Measurements from ENCODE around the gene RTP5.
A peak's percentile ranks its signal among the peaks of the same experiment; 100 is the strongest.

RTP5 gene

GRCh38 chr2:241843321-241844065 is 26.0 kb upstream of the RTP5 start:
- DNase-seq (ENCODE audit: low read depth in 2 of 2, low spot score in 1 of 2), result no peak

GRCh38 chr2:241844066-241844728 is 25.3 kb upstream of the RTP5 start:
- DNase-seq (ENCODE audit: low read depth in 2 of 2, low spot score in 1 of 2), result peak; percentile 50 to 76

GRCh38 chr2:241844831-241845578 is 24.5 kb upstream of the RTP5 start:
- DNase-seq (ENCODE audit: low read depth in 2 of 2, low spot score in 1 of 2), result no peak

DNA sequence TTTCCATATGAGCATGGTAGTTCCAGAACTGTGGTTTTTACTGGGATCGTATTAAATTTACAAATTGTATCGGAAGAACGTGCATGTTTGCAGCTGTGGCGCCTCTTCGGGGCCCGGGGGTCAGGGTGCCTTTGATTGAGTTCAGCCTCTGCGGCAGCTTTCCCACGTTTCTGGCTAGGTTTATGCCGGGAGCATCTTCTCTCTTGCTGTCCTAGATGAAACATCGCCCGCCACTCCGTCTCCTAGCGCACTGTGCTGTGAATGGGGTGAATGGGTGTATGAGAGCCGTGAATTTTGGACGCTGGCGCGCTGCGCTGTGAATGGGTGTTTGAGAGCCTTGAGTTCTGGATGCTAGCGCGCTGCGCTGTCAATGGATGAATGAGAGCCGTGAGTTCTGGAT is 23.1 kb upstream of the RTP5 start:
- DNase-seq (ENCODE audit: low read depth in 2 of 2, low spot score in 1 of 2), result no peak

GRCh38 chr2:241848761-241849615 is 20.5 kb upstream of the RTP5 start:
- DNase-seq (ENCODE audit: low read depth in 2 of 2, low spot score in 1 of 2), result no peak

- DNase-seq (ENCODE audit: low read depth in 2 of 2, low spot score in 1 of 2), result no peak
Measured at GRCh38 chr2:241849616-241850543, 19.6 kb upstream of the RTP5 start.

GRCh38 chr2:241850544-241851324 is 18.8 kb upstream of the RTP5 start:
- DNase-seq (ENCODE audit: low read depth in 2 of 2, low spot score in 1 of 2), result no peak

DNA sequence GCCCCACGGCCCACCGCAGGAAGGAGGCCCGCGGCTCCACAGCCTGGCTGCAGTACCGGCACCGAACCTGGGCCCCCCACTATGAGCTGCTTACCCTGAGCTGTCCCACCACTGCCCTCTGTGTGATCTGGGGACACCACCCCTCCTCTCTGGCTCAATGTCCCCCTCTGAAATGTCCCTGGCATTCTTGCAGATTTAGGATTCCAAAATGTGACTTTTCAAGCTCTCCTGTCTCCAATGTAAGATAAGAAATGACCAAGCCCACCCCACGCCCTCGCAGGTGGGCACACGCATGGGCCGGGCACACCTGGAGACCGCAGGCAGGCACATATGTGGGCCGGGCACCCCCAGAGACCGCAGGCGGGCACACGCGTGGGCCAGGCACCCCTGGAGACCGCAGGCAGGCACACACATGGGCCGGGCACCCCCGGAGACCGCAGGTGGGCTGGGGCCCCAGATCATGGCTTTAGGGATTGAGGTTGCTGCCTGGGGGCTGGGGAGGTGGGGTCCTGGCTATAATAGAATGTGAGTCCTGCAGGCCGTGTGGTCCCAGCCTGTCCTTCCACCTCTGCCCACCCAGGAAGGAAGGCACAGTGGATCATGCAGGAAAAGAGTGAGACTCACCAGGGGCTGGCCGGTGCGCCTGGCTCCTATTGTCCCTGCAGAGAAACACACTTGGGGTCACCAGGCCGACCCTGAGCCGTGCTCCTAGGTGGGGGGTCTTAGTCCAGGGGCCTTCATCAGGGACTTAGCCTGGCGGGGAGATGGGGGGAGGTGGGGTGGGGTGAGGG is 18.0 kb upstream of the RTP5 start:
- DNase-seq (ENCODE audit: low read depth in 2 of 2, low spot score in 1 of 2), result no peak

GRCh38 chr2:241852116-241852980 is 17.2 kb upstream of the RTP5 start:
- no peak for DNase-seq (ENCODE audit: low read depth in 2 of 2, low spot score in 1 of 2)

- DNase-seq (ENCODE audit: low read depth in 2 of 2, low spot score in 1 of 2), result no peak
Measured at GRCh38 chr2:241852981-241853631, 16.4 kb upstream of the RTP5 start.

DNA sequence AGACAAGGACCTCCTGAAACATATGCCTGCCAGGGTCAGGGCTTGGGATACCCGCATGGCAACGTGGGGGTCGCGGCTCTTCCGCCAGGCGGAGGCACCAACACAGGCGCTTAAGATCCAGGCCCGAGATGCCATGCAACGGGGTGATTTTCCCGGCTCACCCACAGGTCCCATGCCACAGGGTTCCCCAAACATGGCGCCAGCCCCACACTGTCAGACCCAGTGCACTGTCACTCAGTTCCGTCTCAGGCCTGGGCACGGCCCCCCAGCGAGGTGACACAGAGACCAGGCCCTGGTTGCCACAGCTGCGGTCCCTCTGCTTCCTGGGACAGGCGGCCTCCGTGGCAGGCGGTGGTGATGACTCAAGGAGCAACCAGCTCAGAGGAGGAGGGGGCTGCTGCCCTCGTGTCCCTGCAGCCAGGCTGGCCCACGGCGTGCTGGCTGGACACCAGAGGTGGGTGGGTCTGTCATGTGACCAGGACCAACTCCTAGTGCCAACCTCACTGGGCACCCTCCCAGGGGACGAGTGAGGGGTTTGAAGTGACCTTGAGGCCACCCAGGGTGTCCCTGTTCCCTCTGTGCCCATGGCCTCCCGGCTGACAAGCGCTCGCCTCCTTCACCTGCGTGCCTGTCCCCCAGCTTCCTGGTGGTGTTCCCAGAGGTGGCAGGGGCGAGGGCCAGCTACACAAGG is 15.7 kb upstream of the RTP5 start:
- DNase-seq (ENCODE audit: low read depth in 2 of 2, low spot score in 1 of 2), result no peak

DNA sequence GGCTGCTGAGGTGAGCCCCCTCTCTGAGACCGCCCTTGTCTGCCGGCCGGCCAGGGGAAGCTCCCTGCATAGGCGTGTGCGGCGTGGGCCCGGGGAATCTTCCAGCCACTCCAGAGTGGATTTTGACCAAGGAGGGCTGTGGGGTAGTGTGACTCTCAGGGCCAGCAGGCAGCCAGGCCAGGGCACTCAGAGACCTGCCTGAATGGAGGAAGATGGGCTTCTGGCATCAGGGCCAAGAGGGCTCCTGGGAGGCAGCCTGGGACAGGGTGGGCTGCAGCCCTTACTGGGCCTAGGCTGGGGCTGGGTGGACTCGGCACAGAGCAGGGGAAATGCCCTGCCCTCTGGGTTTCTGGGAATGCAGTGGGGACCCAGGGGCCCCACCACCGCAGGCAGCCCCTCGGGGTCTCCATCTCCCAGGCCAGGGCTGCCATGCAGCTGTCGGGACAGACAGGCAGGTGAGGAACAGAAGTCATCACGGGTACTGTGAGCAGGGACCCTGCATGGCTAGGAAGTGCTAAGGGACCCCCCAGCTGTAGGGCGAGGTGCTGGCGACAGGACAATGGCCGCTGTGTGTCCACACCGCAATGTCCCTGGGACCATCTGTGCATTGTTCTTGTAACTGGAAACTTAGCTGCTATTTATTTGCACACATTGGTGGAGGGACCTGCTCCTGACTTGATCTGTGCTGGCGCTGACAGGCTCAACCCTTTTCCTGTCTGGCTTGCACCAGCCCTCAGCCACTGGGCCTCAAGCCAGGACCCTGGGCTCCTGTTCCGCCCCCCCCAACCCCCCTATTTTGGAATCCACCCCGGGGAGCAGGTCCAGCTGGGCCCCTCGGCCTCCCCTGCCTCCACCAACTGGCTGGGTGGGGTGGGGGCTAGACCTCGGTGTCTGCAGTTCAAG is 14.9 kb upstream of the RTP5 start:
- no peak for DNase-seq (ENCODE audit: low read depth in 2 of 2, low spot score in 1 of 2)

DNA sequence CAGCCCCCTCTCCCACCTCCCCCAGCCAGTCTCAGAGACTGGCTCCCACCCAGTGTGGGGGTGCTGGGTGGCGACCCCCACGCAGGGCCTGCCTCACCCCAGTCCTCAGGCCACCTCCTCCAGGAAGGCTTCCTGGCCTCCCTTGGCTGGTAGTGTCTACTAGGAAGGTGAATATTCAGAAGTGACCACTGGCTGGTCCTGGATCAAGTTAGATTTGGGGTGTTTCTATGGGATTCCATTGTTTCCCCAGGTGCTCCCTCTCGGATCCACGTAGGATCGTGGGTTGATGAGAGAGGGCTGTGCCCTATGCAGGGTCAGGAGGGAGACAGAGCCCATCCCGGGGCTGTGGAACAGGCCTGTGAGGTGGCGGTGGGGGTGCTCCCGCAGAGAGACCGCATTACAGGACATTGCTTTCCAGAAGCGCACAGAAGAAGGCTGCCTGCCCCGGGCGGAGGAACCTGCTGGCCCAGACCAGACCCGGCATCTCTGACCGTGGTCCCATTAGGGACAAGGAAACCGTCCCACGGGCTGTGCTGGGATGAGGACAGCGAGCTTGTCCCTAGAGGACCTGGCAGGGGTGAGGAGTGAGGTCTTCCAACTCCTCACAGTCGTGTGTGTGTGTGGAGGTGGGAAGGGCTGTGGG is 14.2 kb upstream of the RTP5 start:
- DNase-seq (ENCODE audit: low read depth in 2 of 2, low spot score in 1 of 2), result no peak

DNA sequence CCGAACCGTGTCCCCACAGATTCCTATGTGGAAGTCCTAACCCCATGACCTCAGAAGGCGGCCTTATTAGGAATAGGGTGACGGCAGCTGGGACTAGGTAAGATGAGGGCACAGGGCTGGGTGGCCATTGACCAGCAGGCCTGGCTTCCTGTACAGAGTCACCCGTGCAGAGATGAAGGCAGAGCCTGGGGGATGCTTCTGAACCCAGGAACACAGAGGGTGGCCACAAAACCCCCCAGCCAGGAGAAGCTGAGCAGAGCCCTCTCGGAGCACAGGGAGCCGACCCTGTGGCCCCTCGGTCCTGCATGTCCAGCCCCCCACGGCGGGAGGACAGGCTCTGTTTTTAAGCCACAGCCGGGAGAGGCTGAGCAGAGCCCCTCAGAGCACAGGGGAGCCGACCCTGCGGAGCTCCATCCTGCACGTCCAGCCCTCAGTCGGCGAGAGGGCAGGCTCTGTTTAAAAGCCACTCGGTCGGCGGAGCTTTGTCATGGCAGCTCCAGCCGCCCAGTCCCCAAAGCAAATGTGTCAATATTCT is 13.6 kb upstream of the RTP5 start:
- DNase-seq (ENCODE audit: low read depth in 2 of 2, low spot score in 1 of 2), result no peak

DNA sequence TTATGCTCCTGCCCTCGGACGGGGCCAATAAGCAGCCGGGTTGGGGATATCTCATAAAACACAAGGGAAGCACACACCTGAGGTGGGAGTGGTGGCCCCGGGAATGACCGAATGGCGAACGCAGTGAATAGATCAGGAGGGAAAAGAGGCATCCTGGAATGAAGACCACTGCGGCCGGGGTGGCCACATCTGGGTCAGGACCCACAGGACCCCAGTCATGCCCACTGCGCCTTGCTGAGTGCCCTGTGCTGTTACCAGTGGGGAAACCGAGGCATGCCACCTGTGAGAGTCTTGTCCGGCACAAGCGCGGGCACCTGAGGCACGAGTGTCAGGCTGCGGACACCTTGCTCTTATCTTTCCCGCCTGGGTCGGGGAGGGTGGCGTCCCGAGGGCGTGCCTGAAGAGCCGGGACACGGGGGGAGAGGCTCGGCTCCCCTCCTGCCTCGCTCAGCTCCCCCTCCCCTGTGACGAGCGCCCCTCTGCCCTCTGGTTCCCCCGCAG is 12.4 kb upstream of the RTP5 start:
- DNase-seq (ENCODE audit: low read depth in 2 of 2, low spot score in 1 of 2), result no peak

All from stimulated activated CD8-positive, alpha-beta memory T cell treated with anti-CD3 and anti-CD28 coated beads, Interleukin-4, amount 100 ng/mL, for 4 hours (primary cell).